ENCODE results near the gene POLR2A. TPM values are rescaled to one million over a fixed set of nuclear protein-coding genes. Genes with fewer than 3 reads are reported as not detected.

POLR2A gene
- total and polyA plus RNA-seq, 4 donors, result 13.3 to 54.4 (median 34.8) TPM

- TF ChIP-seq HNF4A (conservative IDR thresholded peaks at IDR 0.05) (peak; percentile 43), ZBTB33 (IDR thresholded peaks at IDR 0.05) (no peak), RAD21 (IDR thresholded peaks at IDR 0.05) (peak in 1 of 2 donors; percentile 10)
- Histone ChIP-seq H3K36me3 (ENCODE audit: control insufficient read depth in 4 of 4, insufficient read depth in 3 of 4, low read depth in 1 of 4, low read length in 3 of 4) (peaks cover 5 to 31% (median 24%) of the 10 kb centered on the region in 4 donors), H3K4me1 (ENCODE audit: control insufficient read depth in 4 of 4, insufficient read depth in 4 of 4, low read length in 3 of 4) (peaks cover 0 to 5% (median 1%) of the 10 kb centered on the region in 4 donors), H3K9ac (ENCODE audit: low read depth in 1 of 2, low read length in 2 of 2) (no peak overlapping the region), H3K27me3 (ENCODE audit: control insufficient read depth in 4 of 4, insufficient read depth in 4 of 4, low read length in 3 of 4) (no peaks in the 10 kb centered on the region), H3K4me3 (ENCODE audit: low read depth in 1 of 3, low read length in 3 of 3) (no peak overlapping the region), H3K9me3 (ENCODE audit: control insufficient read depth in 4 of 4, low read length in 3 of 4) (no peaks in the 10 kb centered on the region), H3K27ac (ENCODE audit: low read depth in 1 of 2, low read length in 2 of 2) (no peak overlapping the region)
- 81% methylated on average over 13 of the region's 13 CpGs for WGBS
- DNase-seq (ENCODE audit: low spot score), result no peak
Measured at GRCh38 chr17:7515911-7516610, 31.9 kb downstream of the POLR2A start.

GRCh38 chr17:7523033-7523432 is 38.9 kb downstream of the POLR2A start:
- WGBS, result 56% methylated on average over 10 of the region's 10 CpGs
- no peaks in the 10 kb centered on the region for H3K27me3 ChIP-seq (ENCODE audit: control insufficient read depth in 4 of 4, insufficient read depth in 4 of 4, low read length in 3 of 4)
- no peak for DNase-seq (ENCODE audit: low spot score)
- no peaks in the 10 kb centered on the region for H3K36me3 ChIP-seq (ENCODE audit: control insufficient read depth in 4 of 4, insufficient read depth in 3 of 4, low read depth in 1 of 4, low read length in 3 of 4)
- H3K27ac ChIP-seq (ENCODE audit: low read depth in 1 of 2, low read length in 2 of 2), result no peak overlapping the region
- H3K9me3 ChIP-seq (ENCODE audit: control insufficient read depth in 4 of 4, low read length in 3 of 4), result no peaks in the 10 kb centered on the region
- no peak overlapping the region for H3K4me3 ChIP-seq (ENCODE audit: low read depth in 1 of 3, low read length in 3 of 3)
- no peaks in the 10 kb centered on the region for H3K4me1 ChIP-seq (ENCODE audit: control insufficient read depth in 4 of 4, insufficient read depth in 4 of 4, low read length in 3 of 4)
- TF ChIP-seq RAD21 (IDR thresholded peaks at IDR 0.05) (peak; percentile 17 to 42), HNF4A (conservative IDR thresholded peaks at IDR 0.05) (no peak), CTCF (IDR thresholded peaks at IDR 0.05; ENCODE audit: low read depth, low read length, missing input control) (peak; percentile 37)
- no peak overlapping the region for H3K9ac ChIP-seq (ENCODE audit: low read depth in 1 of 2, low read length in 2 of 2)

GRCh38 chr17:7528842-7529241 is 44.7 kb downstream of the POLR2A start:
- H3K4me1 ChIP-seq (ENCODE audit: control insufficient read depth in 4 of 4, insufficient read depth in 4 of 4, low read length in 3 of 4), result no peaks in the 10 kb centered on the region
- DNase-seq (ENCODE audit: low spot score), result no peak
- H3K9me3 ChIP-seq (ENCODE audit: control insufficient read depth in 4 of 4, low read length in 3 of 4), result peaks cover 0 to 2% (median 0%) of the 10 kb centered on the region in 4 donors
- H3K36me3 ChIP-seq (ENCODE audit: control insufficient read depth in 4 of 4, insufficient read depth in 3 of 4, low read depth in 1 of 4, low read length in 3 of 4), result no peaks in the 10 kb centered on the region
- H3K27ac ChIP-seq (ENCODE audit: low read depth in 1 of 2, low read length in 2 of 2), result no peak overlapping the region
- TF ChIP-seq, protein P1, sequence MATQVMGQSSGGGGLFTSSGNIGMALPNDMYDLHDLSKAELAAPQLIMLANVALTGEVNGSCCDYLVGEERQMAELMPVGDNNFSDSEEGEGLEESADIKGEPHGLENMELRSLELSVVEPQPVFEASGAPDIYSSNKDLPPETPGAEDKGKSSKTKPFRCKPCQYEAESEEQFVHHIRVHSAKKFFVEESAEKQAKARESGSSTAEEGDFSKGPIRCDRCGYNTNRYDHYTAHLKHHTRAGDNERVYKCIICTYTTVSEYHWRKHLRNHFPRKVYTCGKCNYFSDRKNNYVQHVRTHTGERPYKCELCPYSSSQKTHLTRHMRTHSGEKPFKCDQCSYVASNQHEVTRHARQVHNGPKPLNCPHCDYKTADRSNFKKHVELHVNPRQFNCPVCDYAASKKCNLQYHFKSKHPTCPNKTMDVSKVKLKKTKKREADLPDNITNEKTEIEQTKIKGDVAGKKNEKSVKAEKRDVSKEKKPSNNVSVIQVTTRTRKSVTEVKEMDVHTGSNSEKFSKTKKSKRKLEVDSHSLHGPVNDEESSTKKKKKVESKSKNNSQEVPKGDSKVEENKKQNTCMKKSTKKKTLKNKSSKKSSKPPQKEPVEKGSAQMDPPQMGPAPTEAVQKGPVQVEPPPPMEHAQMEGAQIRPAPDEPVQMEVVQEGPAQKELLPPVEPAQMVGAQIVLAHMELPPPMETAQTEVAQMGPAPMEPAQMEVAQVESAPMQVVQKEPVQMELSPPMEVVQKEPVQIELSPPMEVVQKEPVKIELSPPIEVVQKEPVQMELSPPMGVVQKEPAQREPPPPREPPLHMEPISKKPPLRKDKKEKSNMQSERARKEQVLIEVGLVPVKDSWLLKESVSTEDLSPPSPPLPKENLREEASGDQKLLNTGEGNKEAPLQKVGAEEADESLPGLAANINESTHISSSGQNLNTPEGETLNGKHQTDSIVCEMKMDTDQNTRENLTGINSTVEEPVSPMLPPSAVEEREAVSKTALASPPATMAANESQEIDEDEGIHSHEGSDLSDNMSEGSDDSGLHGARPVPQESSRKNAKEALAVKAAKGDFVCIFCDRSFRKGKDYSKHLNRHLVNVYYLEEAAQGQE (IDR thresholded peaks at IDR 0.05), result no peak
- no peak for TF ChIP-seq FOXA1 (IDR thresholded peaks at IDR 0.05)
- no peak for TF ChIP-seq TAF1 (conservative IDR thresholded peaks at IDR 0.05)
- TF ChIP-seq EGR1 (IDR thresholded peaks at IDR 0.05; ENCODE audit: low read depth in 2 of 2), result no peak
- TF ChIP-seq HNF4A (conservative IDR thresholded peaks at IDR 0.05), result no peak
- no peak for TF ChIP-seq JUND (IDR thresholded peaks at IDR 0.05)
- no peak overlapping the region for H3K4me3 ChIP-seq (ENCODE audit: low read depth in 1 of 3, low read length in 3 of 3)
- H3K27me3 ChIP-seq (ENCODE audit: control insufficient read depth in 4 of 4, insufficient read depth in 4 of 4, low read length in 3 of 4), result no peaks in the 10 kb centered on the region
- no peak overlapping the region for H3K9ac ChIP-seq (ENCODE audit: low read depth in 1 of 2, low read length in 2 of 2)

All from liver (tissue), 9 donors.